HG03196 (cell line): ENCODE measurements around the gene NELL1.

Experiments
- ATAC-seq: cut with Tn5 transposase; IDR thresholded peaks from one replicate; pipeline ENCODE4 v1.9.1; 2021; ENCODE audit not compliant: unreplicated experiment

NELL1 gene

DNA sequence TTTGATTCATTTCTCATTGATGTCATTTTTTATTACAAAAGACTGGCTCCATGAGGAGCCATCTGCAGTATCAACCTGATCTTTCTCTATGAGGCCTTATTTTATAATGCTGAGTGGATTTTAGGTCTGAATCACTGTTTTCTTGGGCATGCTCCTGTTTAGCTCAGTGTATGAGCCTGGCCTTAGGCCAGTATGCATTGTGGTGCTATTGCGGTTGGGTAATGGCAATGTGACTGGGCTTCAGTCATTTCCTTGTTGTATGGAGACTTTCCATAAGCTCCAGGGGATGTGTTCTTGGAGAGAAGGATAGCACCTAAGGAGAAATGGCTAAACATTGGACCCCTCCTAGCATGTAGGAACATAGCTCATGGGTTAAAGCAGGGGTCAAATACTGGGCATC lies 293.2 kb downstream of the NELL1 start:
- ATAC-seq, result no peak

DNA sequence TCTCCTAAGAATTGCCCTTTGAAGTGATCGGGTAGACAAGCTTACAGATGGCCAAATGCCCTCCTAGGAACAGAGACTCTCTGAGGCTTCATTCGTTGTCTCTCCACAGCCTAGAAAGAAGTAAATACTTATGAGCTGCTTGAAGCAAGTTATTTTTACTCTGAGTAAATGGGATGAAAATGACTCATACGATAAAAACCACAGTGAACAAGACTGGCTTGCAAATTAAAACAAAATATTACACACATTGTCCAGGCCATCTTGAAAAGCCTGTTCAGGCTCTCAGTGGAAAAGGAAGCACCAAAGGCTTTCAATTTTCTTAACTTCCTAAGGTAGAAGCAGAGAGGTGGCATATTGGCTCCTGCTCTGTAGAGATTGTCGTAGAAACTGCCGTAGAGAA lies 294.2 kb downstream of the NELL1 start:
- no peak for ATAC-seq

GRCh38 chr11:20964985-20965384 lies 295.6 kb downstream of the NELL1 start:
- no peak for ATAC-seq

- no peak for ATAC-seq
These were observed 297.1 kb downstream of the NELL1 start for GRCh38 chr11:20966489-20966888.

DNA sequence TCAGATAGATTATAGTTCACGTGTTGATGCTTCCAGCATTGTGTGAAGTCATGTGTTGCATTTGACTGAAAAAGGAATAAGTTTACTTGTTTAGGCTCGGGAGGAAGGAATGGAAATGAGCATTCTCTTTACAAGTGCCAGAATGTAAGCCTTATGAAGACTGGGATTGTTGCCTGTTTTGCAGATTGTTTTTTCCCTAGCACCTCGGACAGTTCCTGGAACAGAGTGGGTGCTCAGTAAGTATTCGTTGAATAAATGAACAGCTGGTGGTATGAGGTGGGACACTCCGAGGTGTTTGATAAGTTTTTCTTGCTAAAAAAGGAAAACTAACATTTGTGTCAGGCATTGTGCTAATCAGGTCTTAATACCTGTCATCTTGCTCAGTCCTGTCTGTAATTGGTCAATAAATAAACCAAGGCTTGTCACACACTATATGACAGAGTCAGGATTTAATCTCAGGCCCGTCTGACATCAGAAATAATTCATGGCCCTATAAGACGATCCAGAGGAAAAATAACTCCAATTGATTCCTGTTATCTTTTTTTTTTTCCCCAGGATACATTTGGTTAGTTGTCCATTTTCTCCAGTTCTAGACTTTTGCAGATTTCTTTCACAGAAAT lies 304.7 kb downstream of the NELL1 start:
- no peak for ATAC-seq

GRCh38 chr11:20980736-20981135 lies 311.4 kb downstream of the NELL1 start:
- no peak for ATAC-seq

DNA sequence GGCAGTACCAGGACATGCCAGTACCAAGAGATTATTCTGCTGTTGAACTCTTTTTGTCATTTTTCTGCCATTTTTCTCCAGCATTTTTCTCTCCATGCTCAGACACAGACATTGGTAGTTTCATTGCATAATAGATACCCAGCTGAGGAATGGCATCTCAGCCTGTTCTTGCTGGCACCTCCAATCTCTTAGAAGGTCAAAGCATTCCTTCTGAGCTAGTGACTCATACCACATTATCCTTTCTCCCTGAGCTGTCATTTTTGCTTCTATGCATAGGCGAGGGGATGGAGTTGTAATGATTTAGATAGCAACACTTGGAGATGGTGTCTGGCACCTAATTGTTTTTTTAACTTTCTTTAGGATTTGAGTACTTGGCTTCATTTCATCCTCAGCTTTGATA lies 321.1 kb downstream of the NELL1 start:
- ATAC-seq, result no peak

DNA sequence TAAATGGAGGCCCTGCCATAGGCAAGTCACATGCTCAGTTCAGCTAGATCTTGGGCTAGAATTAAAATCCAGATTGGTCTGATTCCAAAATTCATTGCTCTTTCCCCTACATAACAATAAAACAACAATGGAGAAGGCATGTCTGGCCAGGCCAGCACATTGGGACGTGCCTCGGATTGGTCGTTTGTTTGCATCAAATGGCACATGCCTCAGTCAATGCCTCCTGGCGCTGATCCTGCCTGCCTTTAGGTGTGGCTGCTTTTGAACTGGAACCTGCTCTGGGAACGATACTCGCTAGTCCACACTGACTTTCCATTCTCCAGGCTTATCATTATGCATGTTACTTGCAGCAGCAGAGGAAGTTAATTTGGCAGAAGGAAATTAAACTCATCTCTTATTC lies 322.1 kb downstream of the NELL1 start:
- no peak for ATAC-seq

- no peak for ATAC-seq
These were observed 337.9 kb downstream of the NELL1 start for GRCh38 chr11:21007297-21007696.

DNA sequence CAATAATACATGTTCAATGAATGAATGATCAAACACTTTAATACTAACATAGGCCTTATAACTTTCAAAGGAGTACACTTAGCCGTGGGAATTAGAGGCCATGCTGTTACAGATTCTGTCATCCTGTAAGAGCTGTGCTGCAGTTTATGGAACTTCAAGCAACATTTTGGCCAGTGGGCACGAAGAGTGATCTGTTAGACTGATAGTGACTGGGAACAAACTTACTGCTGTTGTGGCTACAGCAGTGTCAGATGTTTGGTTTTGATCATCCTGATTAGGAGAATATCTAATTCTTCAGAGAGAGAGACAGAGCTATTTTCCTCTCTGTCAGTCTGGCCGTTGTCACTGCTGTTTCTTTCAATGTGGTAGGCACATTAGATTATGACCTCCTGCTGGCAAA lies 348.9 kb downstream of the NELL1 start:
- ATAC-seq, result no peak

DNA sequence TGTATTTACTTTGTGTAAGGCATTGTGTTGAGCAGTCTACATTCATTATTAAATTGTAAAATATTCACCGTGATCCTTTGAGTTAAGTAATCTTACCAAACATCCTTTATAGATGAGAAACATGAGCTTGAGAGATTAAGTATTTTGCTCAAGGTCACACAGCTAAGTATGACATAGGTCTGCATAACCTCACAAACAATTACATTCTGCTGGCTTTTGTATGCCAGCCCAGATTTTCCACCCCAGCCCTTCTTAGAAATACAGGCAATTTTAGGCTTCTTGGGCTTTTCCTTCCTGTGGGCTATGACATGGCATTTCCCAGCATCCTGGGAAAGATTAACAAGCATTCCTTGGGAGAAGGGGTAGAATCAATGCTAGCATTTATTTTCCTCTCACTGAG lies 357.3 kb downstream of the NELL1 start:
- ATAC-seq, result no peak

DNA sequence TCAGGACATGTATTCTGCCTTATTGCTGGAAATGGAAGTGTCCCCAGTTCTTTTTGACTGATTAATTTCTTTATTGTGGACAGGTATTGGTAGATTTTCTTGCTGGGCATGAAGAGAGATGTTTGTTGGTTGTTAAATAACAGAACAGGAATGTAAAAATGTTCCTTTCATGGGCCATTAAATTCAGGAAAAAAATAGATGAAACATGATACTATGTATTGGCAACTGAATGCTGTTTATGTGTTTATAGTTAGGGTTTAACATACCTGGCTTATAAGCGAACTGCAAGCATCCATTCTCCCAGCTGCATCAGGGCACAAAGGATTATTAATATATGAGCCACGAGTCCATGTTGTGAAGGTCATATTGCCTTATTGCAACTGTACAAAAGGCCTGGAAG lies 368.5 kb downstream of the NELL1 start:
- ATAC-seq, result no peak

DNA sequence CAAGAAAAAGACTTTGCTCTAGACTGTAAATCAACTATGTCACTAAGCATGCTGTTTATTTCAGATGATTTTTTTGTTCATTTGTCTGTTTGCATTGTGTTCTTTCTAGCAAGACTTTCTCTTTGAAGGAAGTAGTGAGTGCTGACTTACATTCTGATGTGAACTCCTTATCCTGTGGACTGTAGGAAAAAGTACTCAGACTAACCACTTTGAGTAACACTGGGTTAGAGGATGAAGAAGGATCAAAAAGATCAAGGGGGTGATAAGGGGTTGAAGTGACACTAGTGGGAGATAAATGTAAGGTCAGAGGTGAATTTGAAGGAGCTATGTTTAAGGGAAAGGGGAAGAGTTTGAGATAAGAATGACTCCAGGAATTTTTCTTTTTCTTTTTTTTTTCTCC lies 369.4 kb downstream of the NELL1 start:
- ATAC-seq, result no peak

- no peak for ATAC-seq
These were observed 371.2 kb downstream of the NELL1 start for GRCh38 chr11:21040630-21041029.

DNA sequence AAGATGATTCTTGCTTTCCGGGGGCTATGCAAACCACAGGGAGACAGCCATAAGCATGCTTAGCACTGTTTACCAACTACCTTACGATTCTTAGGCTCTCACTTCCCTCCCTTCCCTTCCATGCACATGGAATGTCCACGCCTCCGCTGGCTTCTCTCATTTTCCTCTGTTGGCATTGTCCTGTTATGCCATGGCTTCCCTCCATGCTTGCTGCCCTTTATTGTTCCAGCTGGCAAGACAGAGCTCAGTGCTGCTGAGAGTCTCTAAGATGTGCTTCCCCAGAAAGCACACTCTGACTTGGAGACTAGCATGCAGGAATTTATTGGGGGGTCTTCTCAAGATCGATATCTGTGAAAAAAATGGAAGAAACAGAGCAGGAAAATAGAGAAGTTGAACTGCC lies 379.2 kb downstream of the NELL1 start:
- ATAC-seq, result no peak

DNA sequence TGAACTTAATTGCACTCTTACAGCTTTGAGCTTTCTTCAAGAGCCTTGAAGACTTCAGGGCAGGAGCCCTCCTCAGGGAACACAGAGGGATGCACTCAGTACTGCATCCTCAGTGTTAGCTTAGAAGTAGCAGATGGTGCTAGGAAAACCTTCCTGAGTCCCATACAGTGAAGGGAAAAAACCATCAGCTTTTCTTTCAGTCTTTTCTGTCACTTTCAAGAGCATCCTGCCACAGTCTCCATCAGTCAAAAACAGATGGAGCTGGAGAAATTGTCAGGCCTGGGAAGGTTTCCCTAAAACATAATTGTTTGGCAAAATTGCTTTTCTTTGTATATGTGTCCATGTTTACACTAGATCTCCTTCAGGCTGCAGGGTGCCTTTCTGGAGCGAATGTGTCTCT lies 384.1 kb downstream of the NELL1 start:
- ATAC-seq, result no peak

DNA sequence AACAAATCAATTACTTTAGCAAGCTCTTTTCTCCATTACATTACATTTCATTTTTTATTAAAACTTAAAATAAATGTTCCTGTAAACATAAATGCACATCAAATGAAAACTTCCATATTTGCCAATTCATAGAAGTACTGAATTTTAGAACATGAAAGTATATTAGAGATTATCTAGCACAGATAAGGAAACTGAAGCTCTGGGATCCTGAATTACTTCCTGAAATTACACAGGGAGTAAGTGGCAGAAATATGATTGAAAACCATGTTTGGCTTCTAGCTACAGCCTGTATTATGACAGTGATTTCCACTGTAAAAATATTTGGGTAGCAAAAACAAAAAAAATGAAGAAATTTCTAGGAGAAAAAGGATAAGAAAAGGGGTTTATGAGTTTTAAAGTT lies 387.3 kb downstream of the NELL1 start:
- ATAC-seq, result no peak

GRCh38 chr11:21059879-21060278 lies 390.5 kb downstream of the NELL1 start:
- ATAC-seq, result no peak

- ATAC-seq, result no peak
These were observed 396.6 kb downstream of the NELL1 start for GRCh38 chr11:21066030-21066429.

- ATAC-seq, result no peak
These were observed 399.5 kb downstream of the NELL1 start for GRCh38 chr11:21068886-21069285.

- no peak for ATAC-seq
These were observed 400.5 kb downstream of the NELL1 start for GRCh38 chr11:21069909-21070308.

DNA sequence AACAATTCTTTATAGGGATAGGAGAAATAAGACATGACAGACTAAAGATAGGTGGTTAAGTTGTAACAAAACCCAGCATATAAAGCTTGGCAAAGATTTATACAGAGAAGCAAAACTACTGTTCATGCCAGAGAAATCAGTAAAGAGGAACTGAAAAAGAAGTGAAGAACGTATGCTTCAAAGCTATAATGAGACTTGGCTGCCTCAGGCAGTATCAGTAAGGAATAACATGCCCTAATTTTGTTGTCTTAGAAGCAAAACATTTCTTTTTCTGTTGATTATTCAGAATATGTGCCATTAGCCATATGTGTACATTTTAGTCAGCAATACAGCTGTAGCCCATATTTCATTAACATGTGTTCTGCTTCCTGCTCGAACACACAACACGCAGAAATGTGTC lies 403.2 kb downstream of the NELL1 start:
- no peak for ATAC-seq

DNA sequence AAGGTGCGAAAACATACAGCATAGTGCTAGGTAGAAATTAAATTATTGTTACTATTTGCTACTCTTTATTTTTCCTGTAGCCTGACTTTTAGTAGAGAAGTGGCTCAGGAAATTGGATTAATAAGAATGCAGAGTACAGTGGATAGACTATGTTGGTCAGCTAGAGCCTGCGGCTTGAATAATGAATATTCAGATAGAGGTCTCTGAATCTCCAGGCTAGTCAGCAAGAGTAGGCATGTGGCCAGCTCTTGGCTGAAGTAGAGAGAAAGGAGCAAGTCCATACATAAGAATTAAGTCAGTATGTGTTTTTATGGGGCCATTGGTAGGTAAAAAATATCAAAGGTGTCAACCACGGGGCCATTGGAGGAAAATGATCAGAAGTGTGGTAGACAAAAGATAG lies 413.5 kb downstream of the NELL1 start:
- no peak for ATAC-seq

GRCh38 chr11:21088930-21089329 lies 419.5 kb downstream of the NELL1 start:
- ATAC-seq, result no peak
